Uterus (tissue), 4 donors: ENCODE data around the gene PLCXD3. TPM values are rescaled to one million over a fixed set of nuclear protein-coding genes. Genes with fewer than 3 reads are reported as not detected.

Source experiments
- DNase-seq, 2 donors: peaks; one replicate each; pipeline ENCODE4 v3.0.0-alpha.2; 2019 to 2020
- H3K27ac ChIP-seq, 2 donors: fragments of 200-600 bp; sonication (generic); 1 replicate in 1 of 2; 2 replicates in 1 of 2; pipeline ENCODE4 v1.5.1; 2016 to 2018
- H3K27me3 ChIP-seq, 2 donors: fragments of 200-600 bp; sonication (generic); one replicate each; pipeline ENCODE4 v1.5.1; 2018 to 2019; ENCODE audit warnings: control low read depth in 1 of 2
- H3K36me3 ChIP-seq, 2 donors: fragments of 200-600 bp; sonication (generic); one replicate each; pipeline ENCODE4 v1.5.1; 2019; ENCODE audit warnings: control low read depth in 1 of 2
- H3K4me1 ChIP-seq, 2 donors: fragments of 200-600 bp; sonication (generic); one replicate each; pipeline ENCODE4 v1.5.1; 2018 to 2019; ENCODE audit warnings: control low read depth in 1 of 2
- H3K4me3 ChIP-seq, 2 donors: fragments of 200-600 bp; sonication (generic); 1 replicate in 1 of 2; 2 replicates in 1 of 2; pipeline ENCODE4 v1.5.1; 2018 to 2019; ENCODE audit warnings: mild to moderate bottlenecking in 1 of 2
- H3K9me3 ChIP-seq, 2 donors: fragments of 200-600 bp; sonication (generic); one replicate each; pipeline ENCODE4 v1.5.1; 2019; ENCODE audit warnings: control low read depth in 1 of 2
- POLR2A ChIP-seq, 2 donors: fragments of 450-650 bp; IDR thresholded peaks; one replicate each; pipeline ENCODE4 v1.6.1; 2016; ENCODE audit warnings: antibody characterized with exemption in 2 of 2, mild to moderate bottlenecking in 1 of 2, moderate library complexity in 1 of 2
- intact Hi-C: fragments of 100-400 bp; cut with DNase I; formaldehyde crosslinking; loops from one replicate; pipeline ENCODE4 v1.15.1; 2023; ENCODE audit warnings: low total_unique reads
- total RNA-seq, 4 donors: library from RNA; depleted of rRNA in 3 of 4; stranded (reverse); fragments of >200 nt in 3 of 4; gene quantifications; one replicate each; pipeline versions ENCODE4 v1.1.0 to v1.2.4, GENCODE V29; 2014 to 2023
- TF ChIP-seq, protein P1 (sequence below), 4 experiments: fragments of 200-600 bp in 2 of 4; fragments of 450-650 bp in 2 of 4; sonication (generic) in 2 of 4; IDR thresholded peaks; one replicate each; pipeline ENCODE4 v1.5.1; 2016 to 2019; ENCODE audit warnings: antibody characterized with exemption in 4 of 4, mild to moderate bottlenecking in 2 of 4, moderate library complexity in 1 of 4
- donor health status: DM: yes; HTN: yes; CAD: no.

PLCXD3 gene
- total RNA-seq, 4 donors from 2014 or later, result 0.55 to 13.2 (median 7.5) TPM

GRCh38 chr5:41371738-41372137, 138.7 kb downstream of the PLCXD3 start:
- no peaks in the 10 kb centered on the region for H3K9me3 ChIP-seq
- H3K27me3 ChIP-seq, result no peaks in the 10 kb centered on the region
- H3K36me3 ChIP-seq, result no peaks in the 10 kb centered on the region
- no peak for DNase-seq
- H3K4me1 ChIP-seq, result no peaks in the 10 kb centered on the region
- no peak overlapping the region for H3K4me3 ChIP-seq
- H3K27ac ChIP-seq, result no peak overlapping the region
- intact Hi-C loops, result no loop called here
- TF ChIP-seq, protein P1, sequence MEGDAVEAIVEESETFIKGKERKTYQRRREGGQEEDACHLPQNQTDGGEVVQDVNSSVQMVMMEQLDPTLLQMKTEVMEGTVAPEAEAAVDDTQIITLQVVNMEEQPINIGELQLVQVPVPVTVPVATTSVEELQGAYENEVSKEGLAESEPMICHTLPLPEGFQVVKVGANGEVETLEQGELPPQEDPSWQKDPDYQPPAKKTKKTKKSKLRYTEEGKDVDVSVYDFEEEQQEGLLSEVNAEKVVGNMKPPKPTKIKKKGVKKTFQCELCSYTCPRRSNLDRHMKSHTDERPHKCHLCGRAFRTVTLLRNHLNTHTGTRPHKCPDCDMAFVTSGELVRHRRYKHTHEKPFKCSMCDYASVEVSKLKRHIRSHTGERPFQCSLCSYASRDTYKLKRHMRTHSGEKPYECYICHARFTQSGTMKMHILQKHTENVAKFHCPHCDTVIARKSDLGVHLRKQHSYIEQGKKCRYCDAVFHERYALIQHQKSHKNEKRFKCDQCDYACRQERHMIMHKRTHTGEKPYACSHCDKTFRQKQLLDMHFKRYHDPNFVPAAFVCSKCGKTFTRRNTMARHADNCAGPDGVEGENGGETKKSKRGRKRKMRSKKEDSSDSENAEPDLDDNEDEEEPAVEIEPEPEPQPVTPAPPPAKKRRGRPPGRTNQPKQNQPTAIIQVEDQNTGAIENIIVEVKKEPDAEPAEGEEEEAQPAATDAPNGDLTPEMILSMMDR (IDR thresholded peaks at IDR 0.05), result no peak
- TF ChIP-seq POLR2A (IDR thresholded peaks at IDR 0.05), result no peak

DNA sequence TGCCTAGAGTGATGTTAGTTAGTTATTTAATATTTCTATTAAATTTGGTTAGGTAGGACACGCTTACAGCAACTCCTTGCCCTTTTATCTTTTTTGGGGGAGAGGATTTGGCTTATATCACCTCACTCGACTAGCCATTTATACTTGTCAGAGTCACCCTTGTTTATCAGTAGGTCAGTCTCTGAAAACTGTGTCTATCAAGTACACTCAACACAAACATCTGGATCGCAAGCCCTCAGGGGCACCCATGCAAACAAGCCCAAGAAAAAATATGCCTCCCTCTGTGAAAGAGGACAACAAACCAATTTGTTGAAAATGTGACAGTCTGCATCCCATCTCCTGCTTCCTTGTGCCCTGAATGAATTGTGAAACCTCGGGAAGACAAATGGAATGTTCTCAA, 139.9 kb downstream of the PLCXD3 start:
- TF ChIP-seq, protein P1 (IDR thresholded peaks at IDR 0.05), result no peak
- no peak for TF ChIP-seq POLR2A (IDR thresholded peaks at IDR 0.05)
- no peaks in the 10 kb centered on the region for H3K27me3 ChIP-seq
- intact Hi-C loops, result no loop called here

GRCh38 chr5:41369799-41370198, 140.6 kb downstream of the PLCXD3 start:
- Histone ChIP-seq H3K4me3 (no peak overlapping the region), H3K36me3 (no peaks in the 10 kb centered on the region), H3K9me3 (no peaks in the 10 kb centered on the region), H3K27ac (no peak overlapping the region), H3K4me1 (no peaks in the 10 kb centered on the region), H3K27me3 (no peaks in the 10 kb centered on the region)
- no peak for TF ChIP-seq POLR2A (IDR thresholded peaks at IDR 0.05)
- TF ChIP-seq, protein P1 (IDR thresholded peaks at IDR 0.05), result no peak
- intact Hi-C loops, result no loop called here
- no peak for DNase-seq

More for the DNA sequence above, 139.9 kb downstream of the PLCXD3 start:
- DNase-seq, result no peak
- Histone ChIP-seq H3K4me3 (no peak overlapping the region), H3K27ac (no peak overlapping the region), H3K36me3 (no peaks in the 10 kb centered on the region), H3K4me1 (no peaks in the 10 kb centered on the region), H3K9me3 (no peaks in the 10 kb centered on the region)

DNA sequence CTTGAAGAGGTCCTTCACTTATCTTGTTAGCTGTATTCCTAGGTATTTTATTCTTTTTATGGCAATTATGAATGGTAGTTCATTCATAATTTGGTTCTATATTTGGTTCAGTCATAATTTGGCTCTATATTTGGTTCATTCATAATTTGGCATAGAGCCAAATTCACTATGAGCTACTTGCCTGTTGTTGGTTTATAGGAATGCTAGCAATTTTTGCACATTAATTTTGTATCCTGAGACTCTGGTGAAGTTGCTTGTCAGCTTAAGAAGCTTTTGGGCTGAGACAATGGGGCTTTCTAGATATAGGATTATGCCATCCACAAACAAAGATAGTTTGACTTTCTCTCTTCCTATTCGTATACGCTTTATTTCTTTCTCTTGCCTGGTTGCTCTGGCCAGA, 142.2 kb downstream of the PLCXD3 start:
- intact Hi-C loops, result no loop called here
- Histone ChIP-seq H3K27me3 (no peaks in the 10 kb centered on the region), H3K27ac (no peak overlapping the region), H3K9me3 (no peaks in the 10 kb centered on the region), H3K4me1 (no peaks in the 10 kb centered on the region), H3K4me3 (no peak overlapping the region), H3K36me3 (no peaks in the 10 kb centered on the region)
- DNase-seq, result no peak
- TF ChIP-seq, protein P1 (IDR thresholded peaks at IDR 0.05), result no peak
- no peak for TF ChIP-seq POLR2A (IDR thresholded peaks at IDR 0.05)

- no peak for TF ChIP-seq POLR2A (IDR thresholded peaks at IDR 0.05)
- TF ChIP-seq, protein P1 (IDR thresholded peaks at IDR 0.05), result no peak
- H3K36me3 ChIP-seq, result no peaks in the 10 kb centered on the region
- no peak for DNase-seq
- H3K9me3 ChIP-seq, result no peaks in the 10 kb centered on the region
- intact Hi-C loops, result no loop called here
- H3K4me3 ChIP-seq, result no peak overlapping the region
- H3K4me1 ChIP-seq, result no peaks in the 10 kb centered on the region
- no peaks in the 10 kb centered on the region for H3K27me3 ChIP-seq
- no peak overlapping the region for H3K27ac ChIP-seq
Observed at GRCh38 chr5:41365369-41365768, 145.0 kb downstream of the PLCXD3 start.
